ENCODE data around the gene GASK1A.

The GASK1A gene

GRCh38 chr3:43012174-43012573 lies 33.1 kb downstream of the GASK1A start:
- Histone ChIP-seq H3K4me3 (ENCODE audit: low read length in 2 of 2) (no peak overlapping the region), H3K27ac (ENCODE audit: low read length) (no peak overlapping the region), H3K9me3 (ENCODE audit: control insufficient read depth in 2 of 2, low read length in 2 of 2) (no peaks in the 10 kb centered on the region), H3K27me3 (ENCODE audit: control insufficient read depth in 1 of 2, insufficient read depth in 2 of 2, low read length in 2 of 2) (no peaks in the 10 kb centered on the region), H3K4me1 (ENCODE audit: control insufficient read depth, insufficient read depth, low read length) (peaks cover 7% of the 10 kb centered on the region), H3K36me3 (ENCODE audit: control insufficient read depth in 2 of 2, insufficient read depth in 2 of 2, low read length in 2 of 2) (no peaks in the 10 kb centered on the region), H3K9ac (ENCODE audit: low read length in 2 of 2) (no peak overlapping the region)

- Histone ChIP-seq H3K9me3 (ENCODE audit: control insufficient read depth in 2 of 2, low read length in 2 of 2) (no peaks in the 10 kb centered on the region), H3K27me3 (ENCODE audit: control insufficient read depth in 1 of 2, insufficient read depth in 2 of 2, low read length in 2 of 2) (no peaks in the 10 kb centered on the region), H3K9ac (ENCODE audit: low read length in 2 of 2) (no peak overlapping the region), H3K36me3 (ENCODE audit: control insufficient read depth in 2 of 2, insufficient read depth in 2 of 2, low read length in 2 of 2) (no peaks in the 10 kb centered on the region), H3K4me3 (ENCODE audit: low read length in 2 of 2) (no peak overlapping the region), H3K4me1 (ENCODE audit: control insufficient read depth, insufficient read depth, low read length) (peaks cover 7% of the 10 kb centered on the region), H3K27ac (ENCODE audit: low read length) (no peak overlapping the region)
Measured at GRCh38 chr3:43013256-43013655, 34.1 kb downstream of the GASK1A start.

GRCh38 chr3:43013743-43014155 lies 34.6 kb downstream of the GASK1A start:
- Histone ChIP-seq H3K36me3 (ENCODE audit: control insufficient read depth in 2 of 2, insufficient read depth in 2 of 2, low read length in 2 of 2) (no peaks in the 10 kb centered on the region), H3K4me1 (ENCODE audit: control insufficient read depth, insufficient read depth, low read length) (peaks cover 9% of the 10 kb centered on the region), H3K27ac (ENCODE audit: low read length) (no peak overlapping the region), H3K27me3 (ENCODE audit: control insufficient read depth in 1 of 2, insufficient read depth in 2 of 2, low read length in 2 of 2) (no peaks in the 10 kb centered on the region), H3K4me3 (ENCODE audit: low read length in 2 of 2) (no peak overlapping the region), H3K9me3 (ENCODE audit: control insufficient read depth in 2 of 2, low read length in 2 of 2) (no peaks in the 10 kb centered on the region), H3K9ac (ENCODE audit: low read length in 2 of 2) (no peak overlapping the region)

- peaks cover 12% of the 10 kb centered on the region for H3K4me1 ChIP-seq (ENCODE audit: control insufficient read depth, insufficient read depth, low read length)
- no peak overlapping the region for H3K4me3 ChIP-seq (ENCODE audit: low read length in 2 of 2)
- no peaks in the 10 kb centered on the region for H3K36me3 ChIP-seq (ENCODE audit: control insufficient read depth in 2 of 2, insufficient read depth in 2 of 2, low read length in 2 of 2)
- H3K9ac ChIP-seq (ENCODE audit: low read length in 2 of 2) = no peak overlapping the region
- H3K9me3 ChIP-seq (ENCODE audit: control insufficient read depth in 2 of 2, low read length in 2 of 2) = no peaks in the 10 kb centered on the region
- H3K27ac ChIP-seq (ENCODE audit: low read length) = no peak overlapping the region
- no peaks in the 10 kb centered on the region for H3K27me3 ChIP-seq (ENCODE audit: control insufficient read depth in 1 of 2, insufficient read depth in 2 of 2, low read length in 2 of 2)
Measured at GRCh38 chr3:43014241-43014640, 35.1 kb downstream of the GASK1A start.

GRCh38 chr3:43014956-43015355 lies 35.8 kb downstream of the GASK1A start:
- Histone ChIP-seq H3K9me3 (ENCODE audit: control insufficient read depth in 2 of 2, low read length in 2 of 2) (no peaks in the 10 kb centered on the region), H3K9ac (ENCODE audit: low read length in 2 of 2) (no peak overlapping the region), H3K27ac (ENCODE audit: low read length) (no peak overlapping the region), H3K36me3 (ENCODE audit: control insufficient read depth in 2 of 2, insufficient read depth in 2 of 2, low read length in 2 of 2) (no peaks in the 10 kb centered on the region), H3K4me1 (ENCODE audit: control insufficient read depth, insufficient read depth, low read length) (peaks cover 13% of the 10 kb centered on the region), H3K4me3 (ENCODE audit: low read length in 2 of 2) (no peak overlapping the region), H3K27me3 (ENCODE audit: control insufficient read depth in 1 of 2, insufficient read depth in 2 of 2, low read length in 2 of 2) (no peaks in the 10 kb centered on the region)

GRCh38 chr3:43015572-43015971 lies 36.5 kb downstream of the GASK1A start:
- no peaks in the 10 kb centered on the region for H3K36me3 ChIP-seq (ENCODE audit: control insufficient read depth in 2 of 2, insufficient read depth in 2 of 2, low read length in 2 of 2)
- H3K27ac ChIP-seq (ENCODE audit: low read length) = no peak overlapping the region
- no peak overlapping the region for H3K4me3 ChIP-seq (ENCODE audit: low read length in 2 of 2)
- no peaks in the 10 kb centered on the region for H3K9me3 ChIP-seq (ENCODE audit: control insufficient read depth in 2 of 2, low read length in 2 of 2)
- no peaks in the 10 kb centered on the region for H3K27me3 ChIP-seq (ENCODE audit: control insufficient read depth in 1 of 2, insufficient read depth in 2 of 2, low read length in 2 of 2)
- no peak overlapping the region for H3K9ac ChIP-seq (ENCODE audit: low read length in 2 of 2)
- peaks cover 15% of the 10 kb centered on the region for H3K4me1 ChIP-seq (ENCODE audit: control insufficient read depth, insufficient read depth, low read length)

GRCh38 chr3:43015991-43016865 lies 37.1 kb downstream of the GASK1A start:
- Histone ChIP-seq H3K4me1 (ENCODE audit: control insufficient read depth, insufficient read depth, low read length) (peaks cover 19% of the 10 kb centered on the region), H3K27me3 (ENCODE audit: control insufficient read depth in 1 of 2, insufficient read depth in 2 of 2, low read length in 2 of 2) (no peaks in the 10 kb centered on the region), H3K9me3 (ENCODE audit: control insufficient read depth in 2 of 2, low read length in 2 of 2) (no peaks in the 10 kb centered on the region), H3K9ac (ENCODE audit: low read length in 2 of 2) (no peak overlapping the region), H3K4me3 (ENCODE audit: low read length in 2 of 2) (no peak overlapping the region), H3K36me3 (ENCODE audit: control insufficient read depth in 2 of 2, insufficient read depth in 2 of 2, low read length in 2 of 2) (no peaks in the 10 kb centered on the region), H3K27ac (ENCODE audit: low read length) (peak overlapping the region; percentile 6)

- Histone ChIP-seq H3K36me3 (ENCODE audit: control insufficient read depth in 2 of 2, insufficient read depth in 2 of 2, low read length in 2 of 2) (no peaks in the 10 kb centered on the region), H3K27ac (ENCODE audit: low read length) (peak overlapping the region; percentile 6), H3K4me3 (ENCODE audit: low read length in 2 of 2) (no peak overlapping the region), H3K27me3 (ENCODE audit: control insufficient read depth in 1 of 2, insufficient read depth in 2 of 2, low read length in 2 of 2) (no peaks in the 10 kb centered on the region), H3K9me3 (ENCODE audit: control insufficient read depth in 2 of 2, low read length in 2 of 2) (no peaks in the 10 kb centered on the region), H3K9ac (ENCODE audit: low read length in 2 of 2) (no peak overlapping the region), H3K4me1 (ENCODE audit: control insufficient read depth, insufficient read depth, low read length) (peaks cover 24% of the 10 kb centered on the region)
Measured at GRCh38 chr3:43017004-43017403, 37.9 kb downstream of the GASK1A start.

- H3K9ac ChIP-seq (ENCODE audit: low read length in 2 of 2) = no peak overlapping the region
- H3K4me1 ChIP-seq (ENCODE audit: control insufficient read depth, insufficient read depth, low read length) = peaks cover 21% of the 10 kb centered on the region
- no peaks in the 10 kb centered on the region for H3K36me3 ChIP-seq (ENCODE audit: control insufficient read depth in 2 of 2, insufficient read depth in 2 of 2, low read length in 2 of 2)
- no peak overlapping the region for H3K27ac ChIP-seq (ENCODE audit: low read length)
- H3K4me3 ChIP-seq (ENCODE audit: low read length in 2 of 2) = no peak overlapping the region
- no peaks in the 10 kb centered on the region for H3K9me3 ChIP-seq (ENCODE audit: control insufficient read depth in 2 of 2, low read length in 2 of 2)
- H3K27me3 ChIP-seq (ENCODE audit: control insufficient read depth in 1 of 2, insufficient read depth in 2 of 2, low read length in 2 of 2) = no peaks in the 10 kb centered on the region
Measured at GRCh38 chr3:43017593-43018195, 38.6 kb downstream of the GASK1A start.

- Histone ChIP-seq H3K4me3 (ENCODE audit: low read length in 2 of 2) (no peak overlapping the region), H3K9me3 (ENCODE audit: control insufficient read depth in 2 of 2, low read length in 2 of 2) (no peaks in the 10 kb centered on the region), H3K9ac (ENCODE audit: low read length in 2 of 2) (no peak overlapping the region), H3K27me3 (ENCODE audit: control insufficient read depth in 1 of 2, insufficient read depth in 2 of 2, low read length in 2 of 2) (no peaks in the 10 kb centered on the region), H3K27ac (ENCODE audit: low read length) (no peak overlapping the region), H3K36me3 (ENCODE audit: control insufficient read depth in 2 of 2, insufficient read depth in 2 of 2, low read length in 2 of 2) (no peaks in the 10 kb centered on the region), H3K4me1 (ENCODE audit: control insufficient read depth, insufficient read depth, low read length) (peaks cover 18% of the 10 kb centered on the region)
Measured at GRCh38 chr3:43018246-43018645, 39.1 kb downstream of the GASK1A start.

Measured in stomach smooth muscle (tissue), 2 donors.